Endothelial cell of hepatic sinusoid (primary cell): ENCODE results near the gene RNU6-8.

Source experiments
- in situ Hi-C: cut with HindIII; loops from 2 replicates; pipeline ENCODE4 v1.10.0; 2017; ENCODE audit warnings: low sequenced_read_pairs

Gene RNU6-8

DNA sequence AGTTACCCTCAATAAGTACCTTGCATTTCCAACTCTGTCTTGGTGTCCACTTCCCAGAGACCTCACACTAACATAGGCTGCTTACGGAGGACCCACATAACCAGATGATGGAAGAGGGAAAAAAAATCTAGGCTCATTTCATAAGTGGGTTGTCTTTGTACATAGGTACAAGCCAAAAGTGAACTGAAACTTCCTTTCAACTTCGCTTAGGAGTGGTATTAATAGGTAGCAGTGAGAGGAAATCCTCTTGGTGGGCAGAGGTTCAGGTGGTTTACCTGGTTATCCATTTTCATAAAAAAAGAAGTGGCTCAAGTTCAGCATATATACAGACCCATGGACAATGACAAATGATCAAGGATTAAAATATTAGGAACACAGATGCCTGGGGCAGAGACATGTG lies 37.0 kb downstream of the RNU6-8 start:
- in situ Hi-C loops: no loop called here
